Ecto neural progenitor cell (in vitro differentiated cells): ENCODE measurements around the gene RSPH1.

Source experiments
- DNase-seq: peaks from one replicate; pipeline ENCODE4 v3.0.0-alpha.2; 2018; ENCODE audit warnings: low spot score

Gene RSPH1

DNA sequence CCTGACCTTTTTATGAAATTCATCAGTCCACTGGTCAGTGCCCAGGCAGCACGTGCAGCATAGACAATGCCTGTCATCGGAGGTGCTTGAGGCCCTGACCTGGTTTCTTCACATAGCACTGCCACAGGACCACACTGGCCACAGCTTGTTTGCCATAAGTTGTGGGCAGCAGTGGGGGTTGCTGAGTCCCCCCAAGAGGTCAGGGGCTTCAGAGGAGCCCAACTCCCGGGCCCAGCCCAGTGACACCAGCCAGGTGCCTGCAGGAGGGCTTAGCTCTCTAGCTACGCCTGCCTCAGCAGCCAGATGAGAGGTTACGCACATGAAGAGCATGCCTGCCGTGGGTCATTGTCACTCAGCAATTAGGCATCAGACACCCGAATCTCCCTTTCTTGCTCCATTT, 50.7 kb downstream of the RSPH1 start:
- DNase-seq = no peak

DNA sequence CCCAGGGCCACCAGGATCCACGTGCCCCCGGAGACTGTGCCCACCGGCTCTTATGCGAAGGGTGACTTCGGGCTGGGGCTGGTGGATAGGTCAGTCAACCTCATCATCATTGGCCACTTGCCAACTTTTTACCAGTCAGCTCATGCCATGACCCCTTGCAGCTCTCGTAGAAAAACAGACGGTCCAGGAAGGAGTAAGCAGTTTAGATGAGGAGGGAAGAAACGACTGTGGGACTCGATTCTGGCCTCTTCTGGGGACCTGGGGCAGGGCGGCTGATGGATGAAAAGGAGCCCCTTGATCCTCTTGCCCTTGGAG, 51.3 kb downstream of the RSPH1 start:
- DNase-seq = no peak

GRCh38 chr21:42443876-42444744, 51.9 kb downstream of the RSPH1 start:
- no peak for DNase-seq

DNA sequence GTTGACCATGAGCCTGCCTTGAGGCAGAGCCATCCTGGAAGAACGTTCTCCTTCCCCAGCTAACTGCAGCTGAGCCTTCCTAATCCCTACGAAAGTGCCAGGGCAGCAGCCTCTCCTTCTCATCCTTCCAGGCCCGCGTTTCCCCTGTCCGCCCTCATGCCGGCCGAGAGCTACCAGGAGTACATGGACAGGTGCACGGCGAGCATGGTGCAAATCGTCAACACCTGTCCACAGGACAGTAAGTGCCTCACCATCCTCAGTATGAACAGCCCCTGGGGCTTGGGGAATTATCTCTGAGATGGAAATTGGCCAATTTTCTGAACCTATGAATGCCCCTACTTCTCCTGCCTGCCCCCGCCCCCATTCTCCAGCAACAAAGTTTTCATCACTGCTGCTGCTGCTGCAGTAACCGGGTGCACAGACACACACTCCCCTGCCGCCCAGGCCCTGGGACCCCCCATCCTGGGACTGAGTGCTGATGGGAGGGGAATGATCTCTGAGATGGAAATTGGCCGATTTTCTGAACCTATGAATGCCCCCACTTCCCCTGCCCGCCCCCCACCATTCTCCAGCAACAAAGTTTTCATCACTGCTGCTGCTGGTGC, 52.7 kb downstream of the RSPH1 start:
- DNase-seq = no peak

DNA sequence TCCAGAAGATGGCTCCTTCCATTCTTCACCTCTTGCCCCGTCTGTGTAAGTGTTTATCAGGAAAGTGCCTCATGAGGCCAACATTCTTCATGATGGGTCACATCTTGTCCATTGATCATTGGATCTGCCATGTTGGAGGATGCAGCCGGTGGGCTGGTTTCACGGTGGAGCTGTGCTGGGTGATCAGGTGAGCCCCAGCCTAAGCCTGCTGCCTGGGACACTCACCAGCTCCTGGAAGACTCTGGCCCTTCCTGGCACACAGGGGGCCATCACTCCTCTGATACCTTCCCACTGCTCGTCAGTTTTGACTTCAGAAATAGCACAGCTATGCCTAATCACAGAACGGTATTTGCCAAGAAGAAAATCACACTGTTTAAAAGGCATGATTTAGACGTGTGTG, 54.1 kb downstream of the RSPH1 start:
- DNase-seq = no peak

DNA sequence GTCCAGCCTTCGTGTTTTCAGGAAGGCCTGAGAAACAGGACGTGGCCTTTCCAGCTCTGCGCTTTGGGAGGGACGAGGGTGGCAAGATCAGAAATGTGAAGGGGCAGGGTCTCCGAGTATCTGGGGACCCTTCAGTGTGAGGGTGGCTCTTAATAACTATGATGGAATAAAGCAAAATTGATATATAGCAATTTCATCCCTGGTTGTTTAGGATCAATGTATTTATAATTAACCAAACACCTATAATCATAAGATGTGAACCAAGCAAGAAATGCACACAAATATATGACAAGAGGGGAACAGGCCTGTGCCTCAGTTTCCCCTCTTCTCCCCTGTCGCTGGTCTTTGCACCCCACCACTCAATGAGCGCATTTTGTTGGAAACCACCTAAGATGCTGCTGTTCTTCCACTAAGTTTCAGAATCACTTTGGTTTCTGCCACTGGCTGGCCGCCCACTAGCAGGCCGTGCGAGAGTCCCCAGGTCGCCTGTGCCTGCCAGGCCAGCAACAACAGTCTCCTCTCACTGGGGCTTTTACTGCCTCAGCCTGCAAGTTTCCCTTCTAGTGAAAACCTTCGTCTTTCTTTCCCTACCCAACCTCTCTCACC, 55.7 kb downstream of the RSPH1 start:
- no peak for DNase-seq

GRCh38 chr21:42439284-42440186, 56.5 kb downstream of the RSPH1 start:
- DNase-seq = no peak

DNA sequence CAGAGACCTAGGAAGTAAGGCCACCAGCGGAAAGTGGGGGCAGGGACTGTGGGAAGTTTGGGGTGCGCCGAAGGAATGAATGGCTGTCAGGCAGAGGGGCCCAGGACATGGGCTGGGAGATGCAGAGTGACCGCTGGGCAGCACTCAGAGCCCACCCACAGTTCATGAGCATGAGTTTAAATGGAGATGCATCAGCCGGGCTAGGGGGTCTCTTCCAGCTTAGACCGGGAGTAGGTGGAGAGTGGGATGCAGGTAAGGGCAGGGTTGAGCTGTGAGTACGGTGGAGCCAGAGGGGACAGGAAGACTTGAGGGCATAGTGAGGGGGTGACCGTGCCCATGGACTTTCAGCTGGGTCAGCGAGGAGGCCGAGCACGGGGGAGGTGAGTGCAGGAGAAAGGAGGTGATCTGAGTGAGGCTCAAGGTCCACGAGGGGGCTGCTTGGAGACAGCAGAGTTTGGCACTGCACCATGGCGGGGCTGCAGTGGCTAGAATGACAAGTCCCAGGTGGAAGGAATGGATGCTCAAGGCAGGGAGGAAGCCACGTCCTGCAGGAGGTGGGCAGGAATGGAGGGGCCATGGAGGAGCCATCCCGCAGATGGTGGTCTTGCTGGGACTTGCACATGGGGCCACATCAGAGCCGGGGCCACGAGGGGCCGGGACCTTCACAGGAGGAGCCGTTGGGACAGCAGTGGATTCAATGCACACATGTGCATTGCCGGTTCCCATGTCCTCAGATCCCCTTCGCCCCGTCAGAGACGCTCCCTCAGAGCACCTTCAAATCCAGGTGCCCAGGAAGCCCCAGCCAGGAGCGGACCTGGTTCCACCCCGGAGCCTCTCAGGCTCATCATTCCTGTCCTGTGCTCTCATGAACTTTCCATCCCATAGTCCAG, 57.5 kb downstream of the RSPH1 start:
- DNase-seq = no peak

- DNase-seq = peak; percentile 61
Measured at GRCh38 chr21:42437786-42438185, 58.2 kb downstream of the RSPH1 start.

DNA sequence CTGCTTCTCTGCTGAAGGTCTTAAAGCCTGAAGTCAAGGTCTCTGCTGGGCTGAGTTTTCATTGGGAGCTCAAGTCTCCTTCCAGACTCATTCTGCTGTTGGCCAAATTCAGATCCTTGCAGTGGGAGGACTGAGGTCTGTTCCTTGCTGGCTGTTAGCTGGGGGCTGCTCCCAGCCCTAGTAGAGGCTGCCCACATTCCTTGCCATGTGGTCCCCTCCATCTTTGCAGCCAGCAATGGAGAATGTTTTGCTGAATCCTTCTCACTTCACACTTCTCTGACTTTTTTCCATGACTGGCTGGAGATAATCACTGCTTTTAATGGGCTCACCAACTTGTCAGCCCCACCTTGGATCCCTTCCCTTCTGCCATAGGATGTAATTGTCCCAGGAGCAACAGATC, 59.1 kb downstream of the RSPH1 start:
- no peak for DNase-seq

GRCh38 chr21:42435833-42436232, 60.2 kb downstream of the RSPH1 start:
- DNase-seq = no peak

DNA sequence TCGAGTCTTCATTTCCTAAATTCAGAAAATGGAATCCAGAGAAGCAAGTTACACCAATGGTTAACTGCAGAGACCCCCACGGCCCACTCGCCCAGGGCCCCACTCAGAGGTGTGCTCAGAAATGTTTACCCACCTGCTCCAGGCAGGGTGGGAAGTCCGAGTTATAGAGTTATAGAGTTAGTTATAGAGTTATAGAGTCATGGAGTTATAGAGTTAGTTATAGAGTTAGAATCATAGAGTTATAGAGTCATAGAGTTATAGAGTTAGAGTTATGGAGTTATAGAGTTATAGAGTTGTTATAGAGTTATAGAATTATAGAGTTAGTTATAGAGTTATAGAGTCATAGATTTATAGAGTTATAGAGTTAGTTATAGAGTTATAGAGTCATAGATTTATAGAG, 60.6 kb downstream of the RSPH1 start:
- no peak for DNase-seq

DNA sequence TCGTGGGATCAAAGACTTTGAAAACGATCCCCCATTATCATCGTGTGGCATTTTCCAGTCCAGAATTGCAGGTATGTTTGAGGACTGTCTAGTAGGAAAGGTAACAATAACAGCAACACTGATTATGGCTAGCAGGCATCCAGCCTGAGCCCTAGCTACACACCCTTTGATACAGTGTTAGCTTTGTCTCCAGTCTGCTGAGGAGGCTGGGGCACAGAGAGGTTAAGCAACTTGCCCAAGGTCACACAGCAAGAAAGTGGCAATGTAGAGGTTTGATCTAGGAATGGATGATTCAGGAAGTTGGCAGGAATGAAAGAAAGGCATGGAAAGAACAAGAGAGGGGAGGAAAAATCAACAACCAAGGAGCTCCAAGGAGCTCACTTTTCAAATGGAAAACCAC, 61.1 kb downstream of the RSPH1 start:
- DNase-seq = no peak

GRCh38 chr21:42433946-42434551, 62.0 kb downstream of the RSPH1 start:
- DNase-seq = no peak

DNA sequence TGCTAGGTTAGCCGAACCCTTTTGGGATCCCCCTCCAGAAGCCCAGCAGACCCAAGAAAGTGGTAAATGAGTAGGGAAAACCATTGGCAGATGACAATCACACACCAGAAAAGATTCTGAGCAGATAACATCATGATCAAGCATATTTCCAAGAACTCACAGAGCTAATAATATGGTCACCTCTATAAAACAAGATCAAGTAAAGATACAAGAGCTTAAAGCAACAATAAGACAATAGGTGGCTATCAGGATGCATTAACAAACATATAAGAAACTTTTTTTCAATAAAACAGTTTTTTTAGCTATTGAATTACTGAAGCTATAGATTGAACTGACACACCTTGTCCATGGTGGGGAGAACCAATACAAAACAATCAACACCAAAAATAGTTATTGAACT, 63.3 kb downstream of the RSPH1 start:
- DNase-seq = no peak

DNA sequence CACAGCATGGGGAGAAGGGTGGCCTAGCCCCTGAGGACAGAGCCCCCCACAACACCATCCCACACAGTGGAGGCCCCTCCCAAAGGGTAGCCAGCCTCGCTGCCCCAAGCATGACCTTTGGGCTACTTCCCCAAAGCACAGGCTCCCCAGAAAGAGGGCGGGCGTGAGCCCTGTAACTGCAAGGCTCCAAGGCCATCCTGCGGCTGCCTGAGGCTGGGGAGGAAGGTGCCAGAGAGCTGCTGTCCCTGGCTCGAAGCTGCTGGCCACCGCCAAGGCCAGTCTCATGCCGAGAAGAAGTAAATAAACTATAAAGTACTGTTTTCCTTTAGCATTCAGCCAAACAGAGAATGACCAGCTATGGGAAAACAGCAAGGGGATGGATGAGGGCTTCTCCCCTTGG, 64.8 kb downstream of the RSPH1 start:
- DNase-seq = no peak

DNA sequence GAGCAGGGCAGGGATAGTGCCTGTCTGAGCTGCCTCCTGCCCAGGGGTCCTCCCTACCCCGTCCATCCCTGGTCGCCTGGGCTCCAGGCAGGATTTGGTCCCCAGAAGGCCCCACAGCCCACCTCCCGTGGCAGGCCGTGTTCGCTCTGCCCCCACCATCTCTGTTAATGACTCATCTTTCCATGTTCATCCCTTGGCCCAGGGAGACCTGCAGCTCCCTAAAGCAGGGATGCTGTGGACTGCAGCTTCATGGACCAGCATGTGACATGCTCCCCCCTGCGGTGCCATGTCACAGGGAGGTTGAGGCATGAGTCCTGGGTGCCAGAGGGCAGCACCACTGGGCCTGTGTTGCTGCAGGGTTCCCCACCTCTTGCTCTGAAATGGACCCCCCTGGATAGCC, 65.5 kb downstream of the RSPH1 start:
- DNase-seq = no peak

- DNase-seq = no peak
Measured at GRCh38 chr21:42429856-42430255, 66.2 kb downstream of the RSPH1 start.

DNA sequence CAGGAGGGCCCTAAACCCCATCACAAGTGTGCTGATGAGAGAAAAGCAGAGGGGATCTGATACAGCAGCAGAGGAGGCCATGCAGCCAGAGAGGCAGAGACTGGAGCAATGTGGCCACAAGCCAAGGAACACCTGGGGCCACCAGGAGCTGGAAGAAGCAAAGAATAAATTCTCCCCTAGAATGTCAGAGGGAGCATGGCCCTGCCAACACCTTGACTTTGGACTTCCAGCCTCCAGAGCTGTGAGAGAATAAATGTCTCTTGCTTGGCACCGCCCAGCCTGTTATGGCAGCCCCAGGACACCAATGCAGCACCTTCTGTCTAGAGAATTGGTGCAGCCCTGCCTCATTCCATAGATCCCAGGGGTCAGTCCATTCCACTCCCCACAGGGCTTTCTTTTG, 67.0 kb downstream of the RSPH1 start:
- no peak for DNase-seq

- no peak for DNase-seq
Measured at GRCh38 chr21:42427809-42428419, 68.1 kb downstream of the RSPH1 start.
